Measurements from ENCODE around the gene DTNB. TPM values are rescaled to one million over a fixed set of nuclear protein-coding genes. Genes with fewer than 3 reads are reported as not detected.

DTNB gene
- total RNA-seq, 4 donors from 2014 or later = 2.2 to 7.8 (median 3.9) TPM

DNA sequence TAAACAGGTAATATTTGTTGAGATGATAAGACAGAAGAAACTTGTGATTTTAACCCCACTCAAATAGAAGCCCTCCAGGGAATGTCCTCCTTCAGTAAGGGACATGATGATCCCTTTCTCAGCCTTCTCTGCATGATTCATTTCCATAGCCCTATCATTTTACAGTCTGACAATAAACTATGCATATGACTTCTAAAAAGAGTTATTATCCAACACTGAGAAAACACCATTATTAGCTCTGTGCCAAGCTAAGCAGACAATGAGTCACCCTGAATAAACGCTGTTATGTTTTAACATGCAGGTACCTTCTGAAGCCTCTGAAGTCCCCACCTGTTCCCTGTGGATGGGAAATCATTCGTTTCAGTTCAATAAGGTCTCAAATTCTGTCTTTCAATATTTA lies 54.7 kb downstream of the DTNB start:
- intact Hi-C loops (cut with DNase I; ENCODE audit: low total_unique reads) (no loop called here), in situ Hi-C loops (cut with MboI; ENCODE audit: low pct_ligation_motif_present in 1 of 4, low pct_unique_long_range_greater_than_20kb in 1 of 4, low sequenced_read_pairs in 3 of 4) (no loop called here)
- no peak overlapping the region for H3K27ac ChIP-seq
- TF ChIP-seq, protein P1, sequence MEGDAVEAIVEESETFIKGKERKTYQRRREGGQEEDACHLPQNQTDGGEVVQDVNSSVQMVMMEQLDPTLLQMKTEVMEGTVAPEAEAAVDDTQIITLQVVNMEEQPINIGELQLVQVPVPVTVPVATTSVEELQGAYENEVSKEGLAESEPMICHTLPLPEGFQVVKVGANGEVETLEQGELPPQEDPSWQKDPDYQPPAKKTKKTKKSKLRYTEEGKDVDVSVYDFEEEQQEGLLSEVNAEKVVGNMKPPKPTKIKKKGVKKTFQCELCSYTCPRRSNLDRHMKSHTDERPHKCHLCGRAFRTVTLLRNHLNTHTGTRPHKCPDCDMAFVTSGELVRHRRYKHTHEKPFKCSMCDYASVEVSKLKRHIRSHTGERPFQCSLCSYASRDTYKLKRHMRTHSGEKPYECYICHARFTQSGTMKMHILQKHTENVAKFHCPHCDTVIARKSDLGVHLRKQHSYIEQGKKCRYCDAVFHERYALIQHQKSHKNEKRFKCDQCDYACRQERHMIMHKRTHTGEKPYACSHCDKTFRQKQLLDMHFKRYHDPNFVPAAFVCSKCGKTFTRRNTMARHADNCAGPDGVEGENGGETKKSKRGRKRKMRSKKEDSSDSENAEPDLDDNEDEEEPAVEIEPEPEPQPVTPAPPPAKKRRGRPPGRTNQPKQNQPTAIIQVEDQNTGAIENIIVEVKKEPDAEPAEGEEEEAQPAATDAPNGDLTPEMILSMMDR (IDR thresholded peaks at IDR 0.05) = no peak
- TF ChIP-seq POLR2A (IDR thresholded peaks at IDR 0.05) (no peak), POLR2AphosphoS5 (IDR thresholded peaks at IDR 0.05) (no peak), EP300 (IDR thresholded peaks at IDR 0.05; ENCODE audit: low read depth) (no peak)
- WGBS, 2 donors (ENCODE audit: low coverage in 1 of 2) = 40 to 53% methylated on average over 2 of the region's 2 CpGs
- H3K9me3 ChIP-seq = no peaks in the 10 kb centered on the region
- H3K4me3 ChIP-seq = no peak overlapping the region
- peaks cover 0 to 16% (median 5%) of the 10 kb centered on the region in 4 donors for H3K4me1 ChIP-seq
- no peaks in the 10 kb centered on the region for H3K36me3 ChIP-seq
- no peak for DNase-seq
- H3K27me3 ChIP-seq = no peaks in the 10 kb centered on the region

DNA sequence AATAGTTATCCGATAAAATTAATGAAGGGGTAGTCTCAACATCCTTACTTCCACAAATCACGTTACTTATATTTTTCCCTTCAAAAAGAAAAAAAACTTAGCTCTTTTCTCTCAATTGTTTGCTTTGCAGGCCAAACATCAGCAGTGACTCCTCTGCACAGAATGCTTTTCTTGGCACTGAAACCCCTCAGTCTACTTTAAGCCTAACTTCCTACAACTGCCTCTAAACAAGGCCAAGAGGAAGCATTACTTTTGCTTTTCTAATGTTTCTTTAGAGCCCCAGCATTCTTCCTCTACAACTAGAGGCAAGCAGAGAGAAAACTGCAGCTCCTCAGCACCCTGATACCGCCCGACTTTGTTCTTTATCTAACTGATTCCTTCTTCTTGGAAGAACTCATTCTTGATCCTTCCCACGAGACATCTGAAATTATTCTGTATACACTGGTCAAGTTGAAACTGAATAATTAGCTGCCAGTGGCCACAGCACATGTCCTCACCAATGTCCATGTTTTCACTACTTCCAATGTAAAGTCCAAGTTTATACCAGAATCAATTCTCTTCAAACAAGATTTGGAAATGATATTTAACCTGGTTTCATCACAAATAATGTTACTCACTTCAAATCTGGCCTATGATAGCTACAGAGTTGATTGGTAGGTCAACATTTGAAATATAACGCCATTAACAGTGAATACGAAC lies 55.3 kb downstream of the DTNB start:
- in situ Hi-C loops (cut with MboI; ENCODE audit: low pct_ligation_motif_present in 1 of 4, low pct_unique_long_range_greater_than_20kb in 1 of 4, low sequenced_read_pairs in 3 of 4) (no loop called here), intact Hi-C loops (cut with DNase I; ENCODE audit: low total_unique reads) (no loop called here)
- no peak for DNase-seq
- no peak overlapping the region for H3K4me3 ChIP-seq
- no peaks in the 10 kb centered on the region for H3K36me3 ChIP-seq
- H3K9me3 ChIP-seq = no peaks in the 10 kb centered on the region
- peak overlapping the region in 1 of 4 donors; percentile 5 for H3K27ac ChIP-seq
- WGBS, 2 donors (ENCODE audit: low coverage in 1 of 2) = 61 to 66% methylated on average over 7 of the region's 7 CpGs
- no peaks in the 10 kb centered on the region for H3K27me3 ChIP-seq
- TF ChIP-seq, protein P1 (IDR thresholded peaks at IDR 0.05) = no peak
- TF ChIP-seq POLR2A (IDR thresholded peaks at IDR 0.05) (no peak), POLR2AphosphoS5 (IDR thresholded peaks at IDR 0.05) (no peak), EP300 (IDR thresholded peaks at IDR 0.05; ENCODE audit: low read depth) (no peak)
- peaks cover 0 to 16% (median 5%) of the 10 kb centered on the region in 4 donors for H3K4me1 ChIP-seq

DNA sequence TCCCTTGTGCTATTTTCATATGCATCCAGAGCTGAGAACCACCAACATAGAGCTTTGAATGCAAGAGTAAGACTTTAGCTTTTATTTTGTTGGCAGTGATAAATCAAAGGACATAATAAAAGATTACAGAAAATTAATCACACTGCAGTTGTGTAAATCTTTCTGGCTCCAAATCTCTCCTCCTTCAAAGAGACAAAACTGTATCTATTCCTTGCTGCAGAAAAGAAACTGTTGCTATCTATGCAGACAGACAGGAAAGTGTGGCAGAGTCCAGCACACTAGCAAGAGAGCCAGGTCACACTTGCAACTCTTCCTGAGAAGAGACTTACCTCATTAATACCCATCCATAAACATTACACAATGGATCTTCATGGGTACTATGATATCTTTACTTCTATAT lies 57.5 kb downstream of the DTNB start:
- no peak for DNase-seq
- Histone ChIP-seq H3K9me3 (no peaks in the 10 kb centered on the region), H3K27me3 (no peaks in the 10 kb centered on the region), H3K36me3 (no peaks in the 10 kb centered on the region), H3K27ac (no peak overlapping the region), H3K4me3 (no peak overlapping the region), H3K4me1 (peaks cover 0 to 16% (median 5%) of the 10 kb centered on the region in 4 donors)
- intact Hi-C loops (cut with DNase I; ENCODE audit: low total_unique reads) = no loop called here
- in situ Hi-C loops (cut with MboI; ENCODE audit: low pct_ligation_motif_present in 1 of 4, low pct_unique_long_range_greater_than_20kb in 1 of 4, low sequenced_read_pairs in 3 of 4) = no loop called here
- TF ChIP-seq POLR2AphosphoS5 (IDR thresholded peaks at IDR 0.05) = no peak

DNA sequence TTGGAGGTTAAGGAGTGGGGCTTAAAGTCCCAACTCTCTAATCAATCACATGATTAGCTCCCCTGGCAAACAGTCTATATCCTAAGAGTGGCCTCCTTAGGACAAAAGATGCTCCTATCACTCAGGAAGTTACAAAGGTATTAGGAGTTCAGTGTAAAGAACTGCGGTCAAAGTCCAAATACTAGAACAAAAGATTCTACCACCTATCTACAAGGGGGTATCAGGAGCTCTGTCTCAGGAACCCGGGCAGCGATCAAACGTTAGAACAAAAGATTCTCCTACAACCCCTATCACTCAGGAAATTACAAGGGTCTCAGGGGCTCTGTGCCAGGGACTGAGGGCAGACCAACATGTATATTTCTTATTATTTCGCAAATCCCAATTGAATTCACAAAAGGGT lies 58.0 kb downstream of the DTNB start:
- DNase-seq = no peak
- Histone ChIP-seq H3K27me3 (no peaks in the 10 kb centered on the region), H3K27ac (no peak overlapping the region), H3K9me3 (no peaks in the 10 kb centered on the region), H3K4me1 (peaks cover 0 to 16% (median 5%) of the 10 kb centered on the region in 4 donors), H3K36me3 (no peaks in the 10 kb centered on the region), H3K4me3 (no peak overlapping the region)
- 76 to 84% methylated on average over 5 of the region's 5 CpGs for WGBS, 2 donors (ENCODE audit: low coverage in 1 of 2)
- TF ChIP-seq, protein P1 (IDR thresholded peaks at IDR 0.05) = no peak
- no peak for TF ChIP-seq POLR2A (IDR thresholded peaks at IDR 0.05)
- no peak for TF ChIP-seq POLR2AphosphoS5 (IDR thresholded peaks at IDR 0.05)
- no peak for TF ChIP-seq EP300 (IDR thresholded peaks at IDR 0.05; ENCODE audit: low read depth)
- in situ Hi-C loops (cut with MboI; ENCODE audit: low pct_ligation_motif_present in 1 of 4, low pct_unique_long_range_greater_than_20kb in 1 of 4, low sequenced_read_pairs in 3 of 4) (no loop called here), intact Hi-C loops (cut with DNase I; ENCODE audit: low total_unique reads) (no loop called here)

DNA sequence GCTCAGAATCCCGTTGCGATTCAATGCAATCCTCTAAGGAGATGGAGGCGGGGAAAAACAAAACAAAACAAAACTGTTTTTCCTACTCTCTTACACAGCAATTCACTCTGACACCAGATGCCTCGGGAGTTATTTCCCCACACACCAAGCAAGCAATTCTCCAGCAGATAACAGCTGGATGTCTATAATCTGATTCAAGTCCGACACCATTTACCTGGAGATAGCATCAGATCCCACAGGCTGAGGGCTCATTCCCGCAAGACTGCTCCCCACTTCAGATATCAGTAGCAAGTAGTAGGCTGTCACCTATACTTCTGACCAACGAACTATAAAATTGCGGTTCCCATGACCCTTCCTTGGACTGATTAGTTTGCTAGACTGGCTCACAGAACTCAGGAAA lies 58.7 kb downstream of the DTNB start:
- Histone ChIP-seq H3K36me3 (no peaks in the 10 kb centered on the region), H3K4me3 (no peak overlapping the region), H3K27ac (no peak overlapping the region), H3K4me1 (peaks cover 0 to 16% (median 5%) of the 10 kb centered on the region in 4 donors), H3K27me3 (no peaks in the 10 kb centered on the region), H3K9me3 (no peaks in the 10 kb centered on the region)
- no peak for DNase-seq
- TF ChIP-seq POLR2A (IDR thresholded peaks at IDR 0.05) (no peak), EP300 (IDR thresholded peaks at IDR 0.05; ENCODE audit: low read depth) (no peak), POLR2AphosphoS5 (IDR thresholded peaks at IDR 0.05) (no peak)
- TF ChIP-seq, protein P1 (IDR thresholded peaks at IDR 0.05) = no peak
- in situ Hi-C loops (cut with MboI; ENCODE audit: low pct_ligation_motif_present in 1 of 4, low pct_unique_long_range_greater_than_20kb in 1 of 4, low sequenced_read_pairs in 3 of 4) = no loop called here
- intact Hi-C loops (cut with DNase I; ENCODE audit: low total_unique reads) = no loop called here
- 88 to 93% methylated on average over 4 to 8 of the region's 8 CpGs for WGBS, 2 donors (ENCODE audit: low coverage in 1 of 2)
